ENCODE data around the gene CARD19.

DNA sequence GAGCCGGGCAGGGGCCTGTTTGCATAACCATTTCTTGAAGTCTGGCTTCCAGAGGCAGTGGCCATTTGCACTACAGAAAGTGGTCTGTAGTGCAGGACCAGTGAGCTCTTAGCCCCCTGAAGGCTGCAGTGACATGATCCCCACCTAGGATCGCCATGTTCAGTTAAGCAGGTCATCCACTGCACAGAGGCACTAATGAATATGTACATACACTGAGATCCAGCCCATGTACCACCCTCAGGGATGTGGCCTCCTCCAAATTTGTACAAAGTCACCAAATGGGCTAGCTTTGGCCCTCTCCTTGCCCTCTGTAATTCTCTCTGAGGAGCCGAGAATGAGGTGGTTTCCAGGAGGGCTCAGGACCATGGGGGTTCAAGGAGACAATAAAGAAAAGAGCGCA lies 45.8 kb upstream of the CARD19 start:
- TF ChIP-seq, protein P1, sequence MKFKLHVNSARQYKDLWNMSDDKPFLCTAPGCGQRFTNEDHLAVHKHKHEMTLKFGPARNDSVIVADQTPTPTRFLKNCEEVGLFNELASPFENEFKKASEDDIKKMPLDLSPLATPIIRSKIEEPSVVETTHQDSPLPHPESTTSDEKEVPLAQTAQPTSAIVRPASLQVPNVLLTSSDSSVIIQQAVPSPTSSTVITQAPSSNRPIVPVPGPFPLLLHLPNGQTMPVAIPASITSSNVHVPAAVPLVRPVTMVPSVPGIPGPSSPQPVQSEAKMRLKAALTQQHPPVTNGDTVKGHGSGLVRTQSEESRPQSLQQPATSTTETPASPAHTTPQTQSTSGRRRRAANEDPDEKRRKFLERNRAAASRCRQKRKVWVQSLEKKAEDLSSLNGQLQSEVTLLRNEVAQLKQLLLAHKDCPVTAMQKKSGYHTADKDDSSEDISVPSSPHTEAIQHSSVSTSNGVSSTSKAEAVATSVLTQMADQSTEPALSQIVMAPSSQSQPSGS (tag by site-specific recombination; IDR thresholded peaks at IDR 0.05; ENCODE audit: low read depth): no peak
- TF ChIP-seq, protein P2, sequence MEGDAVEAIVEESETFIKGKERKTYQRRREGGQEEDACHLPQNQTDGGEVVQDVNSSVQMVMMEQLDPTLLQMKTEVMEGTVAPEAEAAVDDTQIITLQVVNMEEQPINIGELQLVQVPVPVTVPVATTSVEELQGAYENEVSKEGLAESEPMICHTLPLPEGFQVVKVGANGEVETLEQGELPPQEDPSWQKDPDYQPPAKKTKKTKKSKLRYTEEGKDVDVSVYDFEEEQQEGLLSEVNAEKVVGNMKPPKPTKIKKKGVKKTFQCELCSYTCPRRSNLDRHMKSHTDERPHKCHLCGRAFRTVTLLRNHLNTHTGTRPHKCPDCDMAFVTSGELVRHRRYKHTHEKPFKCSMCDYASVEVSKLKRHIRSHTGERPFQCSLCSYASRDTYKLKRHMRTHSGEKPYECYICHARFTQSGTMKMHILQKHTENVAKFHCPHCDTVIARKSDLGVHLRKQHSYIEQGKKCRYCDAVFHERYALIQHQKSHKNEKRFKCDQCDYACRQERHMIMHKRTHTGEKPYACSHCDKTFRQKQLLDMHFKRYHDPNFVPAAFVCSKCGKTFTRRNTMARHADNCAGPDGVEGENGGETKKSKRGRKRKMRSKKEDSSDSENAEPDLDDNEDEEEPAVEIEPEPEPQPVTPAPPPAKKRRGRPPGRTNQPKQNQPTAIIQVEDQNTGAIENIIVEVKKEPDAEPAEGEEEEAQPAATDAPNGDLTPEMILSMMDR (tag by site-specific recombination; IDR thresholded peaks at IDR 0.05): no peak
- TF ChIP-seq, protein P3, sequence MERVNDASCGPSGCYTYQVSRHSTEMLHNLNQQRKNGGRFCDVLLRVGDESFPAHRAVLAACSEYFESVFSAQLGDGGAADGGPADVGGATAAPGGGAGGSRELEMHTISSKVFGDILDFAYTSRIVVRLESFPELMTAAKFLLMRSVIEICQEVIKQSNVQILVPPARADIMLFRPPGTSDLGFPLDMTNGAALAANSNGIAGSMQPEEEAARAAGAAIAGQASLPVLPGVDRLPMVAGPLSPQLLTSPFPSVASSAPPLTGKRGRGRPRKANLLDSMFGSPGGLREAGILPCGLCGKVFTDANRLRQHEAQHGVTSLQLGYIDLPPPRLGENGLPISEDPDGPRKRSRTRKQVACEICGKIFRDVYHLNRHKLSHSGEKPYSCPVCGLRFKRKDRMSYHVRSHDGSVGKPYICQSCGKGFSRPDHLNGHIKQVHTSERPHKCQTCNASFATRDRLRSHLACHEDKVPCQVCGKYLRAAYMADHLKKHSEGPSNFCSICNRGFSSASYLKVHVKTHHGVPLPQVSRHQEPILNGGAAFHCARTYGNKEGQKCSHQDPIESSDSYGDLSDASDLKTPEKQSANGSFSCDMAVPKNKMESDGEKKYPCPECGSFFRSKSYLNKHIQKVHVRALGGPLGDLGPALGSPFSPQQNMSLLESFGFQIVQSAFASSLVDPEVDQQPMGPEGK (tag by site-specific recombination; IDR thresholded peaks at IDR 0.05): no peak
- TF ChIP-seq, protein P4, sequence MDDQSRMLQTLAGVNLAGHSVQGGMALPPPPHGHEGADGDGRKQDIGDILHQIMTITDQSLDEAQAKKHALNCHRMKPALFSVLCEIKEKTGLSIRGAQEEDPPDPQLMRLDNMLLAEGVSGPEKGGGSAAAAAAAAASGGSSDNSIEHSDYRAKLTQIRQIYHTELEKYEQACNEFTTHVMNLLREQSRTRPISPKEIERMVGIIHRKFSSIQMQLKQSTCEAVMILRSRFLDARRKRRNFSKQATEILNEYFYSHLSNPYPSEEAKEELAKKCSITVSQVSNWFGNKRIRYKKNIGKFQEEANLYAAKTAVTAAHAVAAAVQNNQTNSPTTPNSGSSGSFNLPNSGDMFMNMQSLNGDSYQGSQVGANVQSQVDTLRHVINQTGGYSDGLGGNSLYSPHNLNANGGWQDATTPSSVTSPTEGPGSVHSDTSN (CRISPR knock-in tag; IDR thresholded peaks at IDR 0.05): no peak
- no peak for TF ChIP-seq BCL11B (tag by site-specific recombination; IDR thresholded peaks at IDR 0.05; ENCODE audit: low read depth)
- TF ChIP-seq, protein P5, sequence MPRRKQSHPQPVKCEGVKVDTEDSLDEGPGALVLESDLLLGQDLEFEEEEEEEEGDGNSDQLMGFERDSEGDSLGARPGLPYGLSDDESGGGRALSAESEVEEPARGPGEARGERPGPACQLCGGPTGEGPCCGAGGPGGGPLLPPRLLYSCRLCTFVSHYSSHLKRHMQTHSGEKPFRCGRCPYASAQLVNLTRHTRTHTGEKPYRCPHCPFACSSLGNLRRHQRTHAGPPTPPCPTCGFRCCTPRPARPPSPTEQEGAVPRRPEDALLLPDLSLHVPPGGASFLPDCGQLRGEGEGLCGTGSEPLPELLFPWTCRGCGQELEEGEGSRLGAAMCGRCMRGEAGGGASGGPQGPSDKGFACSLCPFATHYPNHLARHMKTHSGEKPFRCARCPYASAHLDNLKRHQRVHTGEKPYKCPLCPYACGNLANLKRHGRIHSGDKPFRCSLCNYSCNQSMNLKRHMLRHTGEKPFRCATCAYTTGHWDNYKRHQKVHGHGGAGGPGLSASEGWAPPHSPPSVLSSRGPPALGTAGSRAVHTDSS (tag by site-specific recombination; IDR thresholded peaks at IDR 0.05): no peak
- no peak for TF ChIP-seq ZNF23 (tag by site-specific recombination; IDR thresholded peaks at IDR 0.05; ENCODE audit: borderline replicate concordance)
- TF ChIP-seq ZNF416 (tag by site-specific recombination; IDR thresholded peaks at IDR 0.05): no peak
- TF ChIP-seq, protein P6, sequence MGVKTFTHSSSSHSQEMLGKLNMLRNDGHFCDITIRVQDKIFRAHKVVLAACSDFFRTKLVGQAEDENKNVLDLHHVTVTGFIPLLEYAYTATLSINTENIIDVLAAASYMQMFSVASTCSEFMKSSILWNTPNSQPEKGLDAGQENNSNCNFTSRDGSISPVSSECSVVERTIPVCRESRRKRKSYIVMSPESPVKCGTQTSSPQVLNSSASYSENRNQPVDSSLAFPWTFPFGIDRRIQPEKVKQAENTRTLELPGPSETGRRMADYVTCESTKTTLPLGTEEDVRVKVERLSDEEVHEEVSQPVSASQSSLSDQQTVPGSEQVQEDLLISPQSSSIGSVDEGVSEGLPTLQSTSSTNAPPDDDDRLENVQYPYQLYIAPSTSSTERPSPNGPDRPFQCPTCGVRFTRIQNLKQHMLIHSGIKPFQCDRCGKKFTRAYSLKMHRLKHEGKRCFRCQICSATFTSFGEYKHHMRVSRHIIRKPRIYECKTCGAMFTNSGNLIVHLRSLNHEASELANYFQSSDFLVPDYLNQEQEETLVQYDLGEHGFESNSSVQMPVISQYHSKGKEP (tag by site-specific recombination; IDR thresholded peaks at IDR 0.05): no peak
- no peak for TF ChIP-seq ZNF121 (tag by site-specific recombination; IDR thresholded peaks at IDR 0.05)

Measured in HEK293 (cell line).